GM18858 (cell line): ENCODE measurements around the gene JMJD8.

Experiments used
- ATAC-seq: cut with Tn5 transposase; IDR thresholded peaks from one replicate; pipeline ENCODE4 v1.9.1; 2021; ENCODE audit not compliant: unreplicated experiment

JMJD8 gene

GRCh38 chr16:666572-666971 lies 17.6 kb downstream of the JMJD8 start:
- ATAC-seq = no peak

- ATAC-seq = no peak
Observed at GRCh38 chr16:662597-662996, 21.5 kb downstream of the JMJD8 start.

GRCh38 chr16:662095-662494 lies 22.0 kb downstream of the JMJD8 start:
- ATAC-seq = no peak

- no peak for ATAC-seq
Observed at GRCh38 chr16:661184-661821, 22.8 kb downstream of the JMJD8 start.

GRCh38 chr16:660459-661183 lies 23.5 kb downstream of the JMJD8 start:
- ATAC-seq = no peak

GRCh38 chr16:660132-660458 lies 24.0 kb downstream of the JMJD8 start:
- no peak for ATAC-seq

- ATAC-seq = no peak
Observed at GRCh38 chr16:659618-660017, 24.5 kb downstream of the JMJD8 start.

GRCh38 chr16:658679-659571 lies 25.2 kb downstream of the JMJD8 start:
- ATAC-seq = no peak

- ATAC-seq = no peak
Observed at GRCh38 chr16:657487-657886, 26.6 kb downstream of the JMJD8 start.

GRCh38 chr16:654034-654433 lies 30.1 kb downstream of the JMJD8 start:
- ATAC-seq = no peak

- ATAC-seq = no peak
Observed at GRCh38 chr16:652454-653305, 31.5 kb downstream of the JMJD8 start.

- no peak for ATAC-seq
Observed at GRCh38 chr16:651844-652243, 32.3 kb downstream of the JMJD8 start.

- ATAC-seq = no peak
Observed at GRCh38 chr16:649631-650030, 34.5 kb downstream of the JMJD8 start.

GRCh38 chr16:648781-649589 lies 35.1 kb downstream of the JMJD8 start, which contains the start of gene WDR90:
TSS of gene WDR90 (plus strand) at chr16:649365. CDS start at chr16:649417, 52 bp downstream.
- peak; percentile 77 for ATAC-seq

- no peak for ATAC-seq
Observed at GRCh38 chr16:648071-648780, 35.9 kb downstream of the JMJD8 start.

GRCh38 chr16:647173-647902 lies 36.8 kb downstream of the JMJD8 start:
- no peak for ATAC-seq

- ATAC-seq = no peak
Observed at GRCh38 chr16:646679-647172, 37.4 kb downstream of the JMJD8 start.

GRCh38 chr16:645852-646678 lies 38.1 kb downstream of the JMJD8 start:
- ATAC-seq = no peak
